SK-N-MC (cell line): ENCODE data around the gene ZCWPW2.

Source experiments
- EZH2 ChIP-seq: fragments of 200-600 bp; sonication (generic); IDR thresholded peaks from one replicate; pipeline ENCODE4 v1.6.1; 2017; ENCODE audit warnings: antibody characterized with exemption
- POLR2AphosphoS5 ChIP-seq: IDR thresholded peaks from 2 replicates; pipeline ENCODE4 v1.6.1; 2012; ENCODE audit warnings: mild to moderate bottlenecking, low read depth, low read length, borderline replicate concordance

- no peak for TF ChIP-seq EZH2
- TF ChIP-seq POLR2AphosphoS5 = no peak
Observed at GRCh38 chr3:28504976-28505375, 156.5 kb downstream of the ZCWPW2 start.
